ENCODE measurements around the gene P3H1.

Gene P3H1

DNA sequence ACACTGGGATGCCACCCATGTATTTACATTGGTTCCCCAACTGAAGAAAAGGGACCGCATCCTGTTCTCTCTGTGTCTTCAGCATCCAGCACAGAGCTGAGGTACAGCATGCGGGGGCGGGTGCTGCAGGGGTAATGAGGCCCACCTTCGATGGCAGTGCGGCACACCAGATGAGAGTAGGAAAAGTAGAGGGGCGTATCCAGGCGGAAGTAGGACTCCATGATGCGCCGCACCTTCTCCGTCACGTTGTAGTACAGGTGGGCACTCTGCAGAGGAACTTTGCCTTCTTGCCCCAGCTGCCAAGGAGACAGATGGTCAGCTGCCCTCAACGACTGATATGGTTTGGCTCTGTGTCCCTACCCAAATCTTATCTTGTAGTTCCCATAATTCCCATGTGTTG, 16.8 kb downstream of the P3H1 start:
- TF ChIP-seq, protein P1, sequence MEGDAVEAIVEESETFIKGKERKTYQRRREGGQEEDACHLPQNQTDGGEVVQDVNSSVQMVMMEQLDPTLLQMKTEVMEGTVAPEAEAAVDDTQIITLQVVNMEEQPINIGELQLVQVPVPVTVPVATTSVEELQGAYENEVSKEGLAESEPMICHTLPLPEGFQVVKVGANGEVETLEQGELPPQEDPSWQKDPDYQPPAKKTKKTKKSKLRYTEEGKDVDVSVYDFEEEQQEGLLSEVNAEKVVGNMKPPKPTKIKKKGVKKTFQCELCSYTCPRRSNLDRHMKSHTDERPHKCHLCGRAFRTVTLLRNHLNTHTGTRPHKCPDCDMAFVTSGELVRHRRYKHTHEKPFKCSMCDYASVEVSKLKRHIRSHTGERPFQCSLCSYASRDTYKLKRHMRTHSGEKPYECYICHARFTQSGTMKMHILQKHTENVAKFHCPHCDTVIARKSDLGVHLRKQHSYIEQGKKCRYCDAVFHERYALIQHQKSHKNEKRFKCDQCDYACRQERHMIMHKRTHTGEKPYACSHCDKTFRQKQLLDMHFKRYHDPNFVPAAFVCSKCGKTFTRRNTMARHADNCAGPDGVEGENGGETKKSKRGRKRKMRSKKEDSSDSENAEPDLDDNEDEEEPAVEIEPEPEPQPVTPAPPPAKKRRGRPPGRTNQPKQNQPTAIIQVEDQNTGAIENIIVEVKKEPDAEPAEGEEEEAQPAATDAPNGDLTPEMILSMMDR (IDR thresholded peaks at IDR 0.05; ENCODE audit: poor library complexity, severe bottlenecking): no peak
- Histone ChIP-seq H3K27me3 (ENCODE audit: insufficient read depth, poor library complexity, severe bottlenecking) (no peaks in the 10 kb centered on the region), H3K4me3 (ENCODE audit: severe bottlenecking) (no peak overlapping the region), H3K4me1 (ENCODE audit: insufficient read depth, poor library complexity, severe bottlenecking) (no peaks in the 10 kb centered on the region), H3K9me3 (ENCODE audit: severe bottlenecking) (no peaks in the 10 kb centered on the region), H3K27ac (ENCODE audit: poor library complexity, severe bottlenecking) (no peak overlapping the region), H3K36me3 (ENCODE audit: low read depth) (peaks cover 39% of the 10 kb centered on the region)
- no peak for ATAC-seq (ENCODE audit: low read depth)
- no peak for DNase-seq (ENCODE audit: low spot score)

DNA sequence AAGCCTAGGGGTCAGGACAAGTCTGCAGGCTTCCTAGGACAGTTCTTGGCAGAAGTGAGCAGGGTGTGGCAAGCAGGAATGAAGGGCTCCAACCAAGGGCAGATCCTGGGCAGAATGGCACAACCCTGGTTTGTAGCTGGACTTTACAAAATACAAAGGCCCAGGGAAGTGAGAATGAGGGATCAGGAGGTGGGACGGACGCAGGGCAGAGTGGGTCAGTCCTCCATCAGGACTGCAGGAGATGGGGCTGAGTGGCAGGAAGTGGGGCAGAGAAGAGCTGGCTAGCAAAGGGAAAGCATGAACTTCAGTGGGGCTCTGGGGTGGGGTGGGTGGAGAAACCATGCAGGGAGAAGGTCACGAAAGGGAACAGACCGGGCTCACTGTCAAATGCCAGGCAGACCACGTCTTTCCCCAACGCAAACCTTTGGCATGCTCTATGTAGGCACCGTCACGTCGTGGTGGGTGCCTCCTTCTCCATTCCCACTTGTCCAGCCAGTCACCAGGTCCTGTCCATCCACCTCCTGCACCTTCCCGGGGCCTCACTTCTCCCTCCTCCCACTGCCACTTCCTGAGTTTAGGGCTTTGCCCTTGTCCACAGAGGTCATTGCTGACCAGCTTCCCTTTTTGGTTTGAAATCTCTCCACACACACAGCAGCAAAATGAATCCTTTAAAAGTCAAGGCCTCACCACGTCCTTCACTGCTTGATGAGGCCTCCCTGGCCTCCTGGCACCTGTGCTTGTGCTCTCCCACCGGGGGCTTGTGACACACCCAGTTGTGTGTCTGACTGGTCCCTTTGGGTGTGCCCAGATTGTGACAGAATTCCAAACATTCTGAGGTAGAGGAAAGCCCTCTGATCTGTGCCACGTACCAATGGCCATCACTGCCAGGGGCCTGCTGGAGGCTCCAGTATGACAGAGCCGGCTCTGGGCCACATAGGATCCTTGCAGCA, 18.1 kb downstream of the P3H1 start:
- peaks cover 28% of the 10 kb centered on the region for H3K36me3 ChIP-seq (ENCODE audit: low read depth)

DNA sequence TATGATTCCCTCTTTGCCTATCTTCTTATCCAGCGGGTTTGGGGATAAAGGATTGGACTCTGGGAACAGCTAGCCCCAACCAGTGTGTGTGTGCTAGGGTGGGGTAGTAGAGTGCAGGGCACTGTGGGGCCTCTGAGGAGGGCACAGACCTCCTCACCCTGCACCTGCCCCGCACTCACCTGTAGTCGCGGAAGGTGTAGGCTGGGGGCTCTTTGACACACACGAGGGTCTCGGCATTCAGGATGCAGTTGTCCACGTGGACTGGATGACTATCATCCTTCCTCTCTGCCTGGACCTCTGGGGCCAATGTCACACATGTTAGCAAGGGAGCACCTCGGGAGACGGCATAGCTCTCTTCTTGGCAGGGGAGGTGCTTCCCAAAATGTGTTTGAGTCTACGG, 18.8 kb downstream of the P3H1 start:
- Histone ChIP-seq H3K4me1 (ENCODE audit: insufficient read depth, poor library complexity, severe bottlenecking) (peaks cover 6% of the 10 kb centered on the region), H3K27ac (ENCODE audit: poor library complexity, severe bottlenecking) (no peak overlapping the region), H3K36me3 (ENCODE audit: low read depth) (peaks cover 22% of the 10 kb centered on the region), H3K9me3 (ENCODE audit: severe bottlenecking) (no peaks in the 10 kb centered on the region), H3K4me3 (ENCODE audit: severe bottlenecking) (no peak overlapping the region), H3K27me3 (ENCODE audit: insufficient read depth, poor library complexity, severe bottlenecking) (no peaks in the 10 kb centered on the region)
- TF ChIP-seq, protein P1 (IDR thresholded peaks at IDR 0.05; ENCODE audit: poor library complexity, severe bottlenecking): no peak
- ATAC-seq (ENCODE audit: low read depth) (no peak), DNase-seq (ENCODE audit: low spot score) (no peak)

More for the DNA sequence above, 18.1 kb downstream of the P3H1 start:
- H3K27ac ChIP-seq (ENCODE audit: poor library complexity, severe bottlenecking): no peak overlapping the region
- TF ChIP-seq, protein P1 (IDR thresholded peaks at IDR 0.05; ENCODE audit: poor library complexity, severe bottlenecking): no peak
- H3K4me3 ChIP-seq (ENCODE audit: severe bottlenecking): no peak overlapping the region
- H3K9me3 ChIP-seq (ENCODE audit: severe bottlenecking): no peaks in the 10 kb centered on the region
- peaks cover under 1% of the 10 kb centered on the region for H3K4me1 ChIP-seq (ENCODE audit: insufficient read depth, poor library complexity, severe bottlenecking)
- no peak for DNase-seq (ENCODE audit: low spot score)
- no peaks in the 10 kb centered on the region for H3K27me3 ChIP-seq (ENCODE audit: insufficient read depth, poor library complexity, severe bottlenecking)
- ATAC-seq (ENCODE audit: low read depth): no peak

DNA sequence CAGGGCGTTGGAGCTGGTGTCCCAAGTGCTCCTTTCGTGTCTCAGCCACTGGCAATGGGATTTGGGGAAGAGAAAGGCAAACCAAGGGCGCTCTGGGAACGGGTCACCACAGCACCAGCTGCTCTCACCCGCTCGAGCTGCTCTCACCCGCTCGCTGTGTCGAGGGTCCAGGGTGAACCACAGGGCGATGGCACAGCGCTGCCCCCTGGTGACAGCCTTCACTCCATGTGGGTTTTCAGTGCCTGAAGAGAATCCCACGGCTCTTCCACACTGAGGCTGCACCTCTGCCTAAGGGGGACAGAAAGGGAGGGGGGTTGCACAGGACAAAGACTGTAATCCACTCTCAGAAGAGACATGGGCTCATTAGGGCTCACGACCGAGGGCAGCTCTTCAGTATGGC, 19.7 kb downstream of the P3H1 start:
- TF ChIP-seq, protein P1 (IDR thresholded peaks at IDR 0.05; ENCODE audit: poor library complexity, severe bottlenecking): peak; percentile 48
- H3K27ac ChIP-seq (ENCODE audit: poor library complexity, severe bottlenecking): no peak overlapping the region
- no peaks in the 10 kb centered on the region for H3K9me3 ChIP-seq (ENCODE audit: severe bottlenecking)
- DNase-seq (ENCODE audit: low spot score) (no peak), ATAC-seq (ENCODE audit: low read depth) (no peak)
- no peaks in the 10 kb centered on the region for H3K27me3 ChIP-seq (ENCODE audit: insufficient read depth, poor library complexity, severe bottlenecking)
- H3K4me1 ChIP-seq (ENCODE audit: insufficient read depth, poor library complexity, severe bottlenecking): peaks cover 12% of the 10 kb centered on the region
- peaks cover 13% of the 10 kb centered on the region for H3K36me3 ChIP-seq (ENCODE audit: low read depth)
- no peak overlapping the region for H3K4me3 ChIP-seq (ENCODE audit: severe bottlenecking)
